ENCODE results near the gene IKZF3.

The IKZF3 gene

GRCh38 chr17:39736319-39737165, 127.6 kb downstream of the IKZF3 start:
- Histone ChIP-seq H3K79me2 (ENCODE audit: insufficient read depth, low read length) (no peaks in the 10 kb centered on the region), H3F3A (ENCODE audit: low read depth) (no peaks in the 10 kb centered on the region), H2AFZ (ENCODE audit: low read length) (no peak overlapping the region), H3K27me3 (ENCODE audit: insufficient read depth, low read length, poor library complexity, severe bottlenecking) (no peaks in the 10 kb centered on the region), H3K9me3 (ENCODE audit: insufficient read depth, low read depth, low read length) (no peaks in the 10 kb centered on the region), H3K4me1 (ENCODE audit: insufficient read depth, low read length, poor library complexity, severe bottlenecking) (no peaks in the 10 kb centered on the region), H3K9me2 (replicated peaks; ENCODE audit: low read depth, low read length) (no peaks in the 10 kb centered on the region), H3K36me3 (ENCODE audit: insufficient read depth, low read length) (no peaks in the 10 kb centered on the region), H3K9ac (ENCODE audit: low read depth, low read length, poor library complexity, severe bottlenecking) (no peak overlapping the region), H4K20me1 (ENCODE audit: insufficient read depth, low read length, poor library complexity, severe bottlenecking) (no peaks in the 10 kb centered on the region), H3K4me2 (ENCODE audit: low read depth, low read length, poor library complexity, severe bottlenecking) (no peak overlapping the region), H3K4me3 (ENCODE audit: low read length, poor library complexity, severe bottlenecking) (no peak overlapping the region)
- TF ChIP-seq EZH2phosphoT487 (IDR thresholded peaks at IDR 0.05; ENCODE audit: borderline replicate concordance) (no peak), CTCF (conservative IDR thresholded peaks at IDR 0.05; ENCODE audit: low read length) (no peak)

GRCh38 chr17:39735882-39736281, 128.2 kb downstream of the IKZF3 start:
- H3F3A ChIP-seq (ENCODE audit: low read depth): no peaks in the 10 kb centered on the region

GRCh38 chr17:39732586-39732985, 131.5 kb downstream of the IKZF3 start:
- no peak overlapping the region for H3K9ac ChIP-seq (ENCODE audit: low read depth, low read length, poor library complexity, severe bottlenecking)
- H3K9me3 ChIP-seq (ENCODE audit: insufficient read depth, low read depth, low read length): no peaks in the 10 kb centered on the region
- no peaks in the 10 kb centered on the region for H3F3A ChIP-seq (ENCODE audit: low read depth)
- TF ChIP-seq EZH2phosphoT487 (IDR thresholded peaks at IDR 0.05; ENCODE audit: borderline replicate concordance) (no peak), CTCF (conservative IDR thresholded peaks at IDR 0.05; ENCODE audit: low read length) (no peak)
- peaks cover 9% of the 10 kb centered on the region for H3K79me2 ChIP-seq (ENCODE audit: insufficient read depth, low read length)
- no peak overlapping the region for H2AFZ ChIP-seq (ENCODE audit: low read length)
- H3K9me2 ChIP-seq (replicated peaks; ENCODE audit: low read depth, low read length): no peaks in the 10 kb centered on the region
- no peak overlapping the region for H3K4me2 ChIP-seq (ENCODE audit: low read depth, low read length, poor library complexity, severe bottlenecking)
- peaks cover 10% of the 10 kb centered on the region for H3K4me1 ChIP-seq (ENCODE audit: insufficient read depth, low read length, poor library complexity, severe bottlenecking)
- H3K4me3 ChIP-seq (ENCODE audit: low read length, poor library complexity, severe bottlenecking): no peak overlapping the region
- no peaks in the 10 kb centered on the region for H4K20me1 ChIP-seq (ENCODE audit: insufficient read depth, low read length, poor library complexity, severe bottlenecking)
- H3K27me3 ChIP-seq (ENCODE audit: insufficient read depth, low read length, poor library complexity, severe bottlenecking): no peaks in the 10 kb centered on the region
- H3K36me3 ChIP-seq (ENCODE audit: insufficient read depth, low read length): no peaks in the 10 kb centered on the region

More at GRCh38 chr17:39735882-39736281, 128.2 kb downstream of the IKZF3 start:
- Histone ChIP-seq H3K4me1 (ENCODE audit: insufficient read depth, low read length, poor library complexity, severe bottlenecking) (no peaks in the 10 kb centered on the region), H2AFZ (ENCODE audit: low read length) (no peak overlapping the region), H3K4me3 (ENCODE audit: low read length, poor library complexity, severe bottlenecking) (no peak overlapping the region), H3K36me3 (ENCODE audit: insufficient read depth, low read length) (no peaks in the 10 kb centered on the region), H3K9ac (ENCODE audit: low read depth, low read length, poor library complexity, severe bottlenecking) (no peak overlapping the region), H3K4me2 (ENCODE audit: low read depth, low read length, poor library complexity, severe bottlenecking) (no peak overlapping the region), H3K79me2 (ENCODE audit: insufficient read depth, low read length) (no peaks in the 10 kb centered on the region), H4K20me1 (ENCODE audit: insufficient read depth, low read length, poor library complexity, severe bottlenecking) (no peaks in the 10 kb centered on the region), H3K27me3 (ENCODE audit: insufficient read depth, low read length, poor library complexity, severe bottlenecking) (no peaks in the 10 kb centered on the region), H3K9me2 (replicated peaks; ENCODE audit: low read depth, low read length) (no peaks in the 10 kb centered on the region), H3K9me3 (ENCODE audit: insufficient read depth, low read depth, low read length) (no peaks in the 10 kb centered on the region)
- TF ChIP-seq CTCF (conservative IDR thresholded peaks at IDR 0.05; ENCODE audit: low read length) (no peak), EZH2phosphoT487 (IDR thresholded peaks at IDR 0.05; ENCODE audit: borderline replicate concordance) (no peak)

Measured in Loucy (cell line).